ENCODE measurements around the gene ECHS1.
"Not testable (repeated sequence)": the region's sequence is repeated elsewhere in the genome, so short reads cannot be mapped to it uniquely, and the experiment has no call there.

Gene ECHS1

DNA sequence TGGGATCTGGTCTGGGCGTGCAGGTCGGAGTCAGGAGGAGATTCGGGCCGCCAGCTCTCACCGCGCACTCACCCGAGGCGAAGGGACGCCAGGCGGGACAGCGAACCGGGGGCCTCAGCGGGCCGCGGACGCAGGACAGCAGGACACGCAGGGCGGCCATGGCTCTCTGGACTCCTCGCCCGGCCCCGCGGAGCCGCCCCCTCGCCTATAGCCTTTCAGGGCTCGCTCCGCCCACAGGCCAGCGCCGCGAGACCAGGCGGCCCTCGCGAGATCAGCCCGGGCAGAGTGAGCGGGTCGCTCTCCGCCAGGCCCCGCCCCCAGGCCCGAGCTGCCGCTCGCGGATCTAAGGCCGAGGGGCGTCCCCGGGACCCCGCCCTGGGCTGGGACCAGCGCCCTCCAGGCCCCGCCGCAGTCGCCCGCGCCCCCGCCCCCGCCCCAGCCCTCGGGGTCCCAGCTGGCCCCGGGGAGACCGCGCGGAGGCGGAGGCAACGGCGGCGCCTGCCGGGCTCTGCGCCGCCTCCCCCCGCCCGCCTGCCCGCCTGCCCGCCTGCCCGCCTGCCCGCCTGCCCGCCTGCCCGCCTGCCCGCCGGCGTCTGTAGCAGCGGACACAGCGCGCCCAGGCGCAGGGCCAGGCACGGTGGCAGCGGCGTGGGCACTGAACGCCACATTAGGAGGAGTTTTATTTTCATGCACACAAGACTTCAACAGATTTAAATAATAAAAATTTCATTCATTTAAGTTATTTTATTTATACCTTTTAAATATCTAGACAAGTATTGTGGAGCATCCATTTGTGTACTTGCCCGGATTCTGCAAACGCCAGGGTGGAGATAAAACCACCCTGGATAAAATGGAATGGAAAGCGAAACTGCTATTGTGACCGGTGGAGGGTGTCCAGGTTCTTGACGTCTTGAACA is at the start of gene ECHS1:
TSS of gene ECHS1 (minus strand) at position 181 of the 917 bp plus-strand sequence. CDS start at position 160, 21 bp downstream.
- FAIRE-seq, result no peak

DNA sequence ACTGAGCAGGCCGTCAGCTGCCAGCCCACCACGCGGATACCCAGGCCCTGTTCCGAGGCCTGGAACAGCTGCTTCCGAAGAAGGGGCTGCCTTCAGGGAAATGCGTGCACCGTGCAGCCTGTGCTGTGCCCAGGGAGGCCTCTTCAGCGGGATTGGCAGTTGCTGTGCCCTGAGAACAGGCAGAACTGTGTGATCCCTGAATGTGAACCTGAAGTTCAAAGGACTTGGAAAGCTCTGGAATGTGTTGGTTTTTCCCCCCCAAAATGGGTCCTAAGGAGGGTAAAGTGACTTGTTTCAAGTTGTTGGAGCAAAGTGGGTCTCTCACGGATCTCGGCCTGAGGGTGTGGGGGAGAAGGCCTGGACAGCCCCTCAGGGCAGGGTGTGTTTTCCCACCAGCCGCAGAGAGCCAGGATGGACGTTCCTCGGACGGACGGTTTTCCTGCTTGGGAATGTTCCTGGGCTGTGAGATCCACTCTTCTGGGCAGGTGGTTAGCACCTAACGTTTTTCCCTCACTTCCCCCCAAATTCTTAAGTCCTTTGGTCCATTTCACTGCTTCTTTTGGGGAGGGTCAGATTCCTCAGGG is 49.2 kb upstream of the ECHS1 start:
- no peak for FAIRE-seq

DNA sequence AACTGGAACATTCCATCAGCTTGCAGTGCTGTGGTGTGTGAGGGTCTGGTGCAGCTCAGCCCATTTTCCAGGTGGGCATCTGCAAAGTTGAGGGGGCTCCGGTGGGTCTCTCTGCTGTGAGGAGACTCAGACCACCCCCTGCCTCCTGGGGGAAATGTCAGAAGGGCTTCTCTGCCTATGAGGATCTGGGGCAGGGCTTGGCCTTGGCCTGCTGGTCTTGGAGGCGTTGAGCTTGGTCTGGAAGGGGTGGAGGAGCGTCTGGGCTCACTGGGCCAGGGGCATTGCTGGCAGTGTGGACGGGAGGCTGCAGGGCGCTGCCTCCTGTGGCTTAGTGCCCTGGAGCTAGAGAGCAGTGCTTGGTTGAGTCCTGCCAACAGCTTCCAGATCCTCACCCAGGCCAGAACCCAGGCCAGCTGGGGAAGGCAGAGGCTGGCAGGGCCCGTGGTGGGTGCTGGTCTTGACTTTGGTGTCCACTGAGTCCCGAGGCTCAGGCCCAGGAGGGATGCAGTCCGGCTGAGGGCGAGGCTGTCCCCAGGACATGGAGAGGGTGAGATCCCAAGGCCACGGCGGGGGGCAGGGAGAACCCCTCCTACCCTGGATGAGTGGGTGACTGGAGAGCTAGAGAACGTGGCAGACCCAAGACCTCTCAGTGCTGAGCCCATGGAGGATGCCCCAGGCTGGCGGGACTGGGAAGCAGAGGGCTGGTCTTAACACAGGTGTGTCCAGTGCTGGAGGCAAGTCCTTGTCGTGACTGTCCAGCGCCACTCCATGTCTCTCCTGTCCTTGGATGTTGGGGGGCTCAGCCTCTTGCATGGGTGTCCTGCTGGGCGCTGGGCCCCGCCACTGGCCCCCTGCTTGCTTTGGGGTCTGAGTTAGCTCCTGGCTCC is 48.4 kb upstream of the ECHS1 start:
- no peak for FAIRE-seq

DNA sequence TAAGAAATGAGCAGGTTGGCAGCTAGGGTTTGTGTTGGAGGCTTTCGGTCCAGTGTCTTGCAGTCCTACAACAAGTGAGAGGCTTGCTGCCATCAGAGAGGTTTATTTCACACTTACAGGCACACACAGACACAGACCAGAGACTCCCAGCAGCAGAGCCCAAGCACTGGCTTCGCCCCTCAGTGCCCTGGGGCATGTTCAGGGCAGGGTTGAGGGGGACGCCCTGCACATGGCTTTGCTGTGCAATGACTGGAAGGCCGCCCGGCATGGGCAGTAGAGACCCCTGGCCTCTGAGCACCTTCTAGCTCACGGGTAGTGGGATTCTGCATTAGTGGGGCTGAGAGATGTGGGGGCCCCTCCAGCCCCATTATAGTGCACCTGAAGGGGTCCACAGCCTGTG is 47.4 kb upstream of the ECHS1 start:
- FAIRE-seq, result no peak

DNA sequence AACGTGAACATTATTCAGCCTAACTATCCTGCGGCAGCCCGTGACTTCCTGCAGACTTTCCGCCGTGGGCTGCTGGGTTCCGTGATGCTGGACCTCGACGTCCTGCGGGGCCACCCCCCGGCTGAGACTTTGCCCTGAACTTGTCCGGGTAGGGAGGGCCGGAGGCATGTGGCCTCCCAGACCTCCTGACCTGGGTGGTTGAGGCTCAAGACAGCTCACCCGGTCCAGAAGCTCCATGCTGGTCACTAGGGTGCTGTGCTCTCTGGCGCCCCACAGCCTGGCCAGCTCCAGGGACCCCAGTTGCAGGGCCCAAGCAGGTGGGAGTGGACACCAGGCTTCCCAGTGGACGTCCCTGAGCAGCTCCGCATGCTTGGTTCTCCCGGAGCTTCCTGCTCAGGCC is 46.9 kb upstream of the ECHS1 start:
- FAIRE-seq, result no peak

DNA sequence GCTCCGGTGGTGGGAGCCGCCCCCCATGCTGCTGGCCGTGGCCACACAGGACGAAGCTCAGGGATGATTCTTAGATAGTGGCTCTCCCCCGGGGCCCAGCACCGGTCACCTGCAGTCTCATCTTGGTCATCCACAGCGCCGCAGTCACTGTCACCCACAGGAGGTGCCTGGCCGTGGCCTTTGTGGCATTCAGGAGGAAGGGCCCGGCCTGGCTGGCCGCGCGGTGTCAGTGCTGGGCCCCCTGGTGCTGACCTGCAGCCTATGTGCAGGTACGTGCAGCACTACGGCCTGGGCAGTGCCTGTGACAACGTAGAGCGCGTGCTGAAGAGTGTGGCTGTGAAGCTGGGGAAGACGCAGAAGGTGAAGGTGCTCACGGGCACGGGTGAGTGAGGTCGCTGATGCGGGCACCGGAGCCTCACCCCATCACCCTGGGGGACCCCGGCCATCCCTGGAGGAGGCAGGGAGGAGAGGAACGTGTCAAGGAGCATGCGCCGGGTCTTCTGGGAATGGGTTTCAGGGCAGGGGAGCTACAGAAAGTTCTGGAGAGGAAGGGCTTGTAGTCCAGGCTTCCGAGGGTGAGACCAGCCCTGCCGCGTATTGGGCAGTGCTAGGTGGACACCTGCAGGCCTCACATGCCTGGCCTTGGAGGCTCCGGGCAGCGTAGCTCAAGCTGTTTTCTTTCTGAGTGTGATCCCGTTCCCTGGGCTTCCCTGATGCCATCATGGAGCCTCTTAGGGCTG is 46.2 kb upstream of the ECHS1 start:
- no peak for FAIRE-seq

DNA sequence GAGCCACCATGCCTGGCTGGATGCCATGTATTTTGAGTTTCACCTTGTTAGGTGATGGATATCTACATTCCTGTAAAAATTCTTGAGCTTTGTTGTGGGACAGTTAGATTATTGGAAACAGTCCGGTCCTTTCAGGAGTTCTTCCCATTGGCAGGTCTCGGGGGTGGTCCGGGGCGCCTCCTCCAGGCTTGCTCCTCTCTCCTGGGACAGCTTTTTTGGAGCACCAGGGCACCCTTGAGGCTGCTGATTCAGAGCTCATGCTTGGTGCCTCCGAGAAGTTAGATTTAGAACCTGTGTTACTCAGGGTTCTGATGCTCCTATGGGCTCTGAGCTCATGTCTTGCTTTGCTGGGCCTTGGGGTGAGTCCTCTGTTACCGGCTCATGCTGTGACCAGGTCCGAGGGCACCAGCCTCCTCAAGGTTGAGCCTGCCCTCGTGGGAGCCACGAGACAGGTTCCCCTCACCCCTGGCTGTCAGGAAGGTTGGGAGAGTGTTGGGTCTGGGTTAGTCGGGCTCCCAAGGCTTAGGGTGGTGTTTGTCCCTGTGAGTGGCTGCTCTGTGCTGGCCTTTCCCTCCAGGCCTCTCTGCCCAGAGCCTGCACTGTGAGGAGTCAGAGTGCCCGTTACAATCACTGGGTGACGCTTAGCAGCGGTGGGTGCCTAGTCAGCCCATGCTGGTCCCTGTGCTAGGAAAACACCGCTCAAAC is 45.3 kb upstream of the ECHS1 start:
- no peak for FAIRE-seq

DNA sequence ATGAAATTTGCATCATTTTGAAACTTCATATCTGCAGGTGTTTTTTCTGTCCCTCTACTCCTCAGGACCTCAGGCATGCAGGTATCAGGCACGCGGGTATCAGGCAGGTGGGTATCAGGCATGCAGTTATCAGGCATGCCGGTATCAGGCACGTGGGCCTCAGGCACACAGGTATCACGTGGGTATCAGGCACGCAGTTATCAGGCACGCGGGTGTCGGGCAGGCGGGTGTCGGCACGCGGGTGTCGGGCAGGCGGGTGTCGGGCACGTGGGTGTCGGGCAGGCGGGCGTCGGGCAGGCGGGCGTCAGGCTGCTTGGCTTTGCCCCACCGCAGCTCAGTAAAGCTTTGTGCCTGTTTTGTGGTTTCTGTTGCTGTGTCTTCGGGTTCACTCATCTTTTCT is 42.6 kb upstream of the ECHS1 start:
- FAIRE-seq, result no peak

DNA sequence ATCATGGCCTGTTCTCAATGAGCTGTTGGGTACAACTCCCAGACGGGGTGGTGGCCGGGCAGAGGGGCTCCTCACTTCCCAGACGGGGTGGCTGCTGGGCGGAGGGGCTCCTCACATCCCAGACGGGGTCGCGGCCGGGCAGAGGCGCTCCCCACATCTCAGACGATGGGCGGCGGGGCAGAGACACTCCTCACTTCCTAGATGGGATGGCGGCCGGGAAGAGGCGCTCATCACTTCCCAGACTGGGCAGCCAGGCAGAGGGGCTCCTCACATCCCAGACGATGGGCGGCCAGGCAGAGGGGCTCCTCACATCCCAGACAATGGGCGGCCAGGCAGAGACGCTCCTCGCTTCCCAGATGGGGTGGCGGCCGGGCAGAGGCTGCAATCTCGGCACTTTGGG is 41.2 kb upstream of the ECHS1 start:
- FAIRE-seq, result not testable (repeated sequence)

DNA sequence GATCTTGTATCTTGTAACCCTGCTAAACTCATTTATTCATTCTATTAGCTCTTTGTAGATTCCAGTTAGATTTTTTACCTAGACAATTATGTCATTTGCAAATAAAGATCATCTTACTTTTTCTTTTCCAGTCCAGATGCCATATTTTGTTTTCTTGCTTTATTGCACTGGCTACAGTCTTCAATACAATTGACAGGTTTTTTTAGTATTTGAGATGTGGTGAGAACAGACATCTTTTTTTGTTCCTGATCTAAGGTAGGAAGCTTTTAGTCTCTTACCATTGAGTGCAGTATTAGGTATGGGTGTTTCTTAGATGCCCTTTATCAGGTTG is 39.2 kb upstream of the ECHS1 start:
- no peak for FAIRE-seq

DNA sequence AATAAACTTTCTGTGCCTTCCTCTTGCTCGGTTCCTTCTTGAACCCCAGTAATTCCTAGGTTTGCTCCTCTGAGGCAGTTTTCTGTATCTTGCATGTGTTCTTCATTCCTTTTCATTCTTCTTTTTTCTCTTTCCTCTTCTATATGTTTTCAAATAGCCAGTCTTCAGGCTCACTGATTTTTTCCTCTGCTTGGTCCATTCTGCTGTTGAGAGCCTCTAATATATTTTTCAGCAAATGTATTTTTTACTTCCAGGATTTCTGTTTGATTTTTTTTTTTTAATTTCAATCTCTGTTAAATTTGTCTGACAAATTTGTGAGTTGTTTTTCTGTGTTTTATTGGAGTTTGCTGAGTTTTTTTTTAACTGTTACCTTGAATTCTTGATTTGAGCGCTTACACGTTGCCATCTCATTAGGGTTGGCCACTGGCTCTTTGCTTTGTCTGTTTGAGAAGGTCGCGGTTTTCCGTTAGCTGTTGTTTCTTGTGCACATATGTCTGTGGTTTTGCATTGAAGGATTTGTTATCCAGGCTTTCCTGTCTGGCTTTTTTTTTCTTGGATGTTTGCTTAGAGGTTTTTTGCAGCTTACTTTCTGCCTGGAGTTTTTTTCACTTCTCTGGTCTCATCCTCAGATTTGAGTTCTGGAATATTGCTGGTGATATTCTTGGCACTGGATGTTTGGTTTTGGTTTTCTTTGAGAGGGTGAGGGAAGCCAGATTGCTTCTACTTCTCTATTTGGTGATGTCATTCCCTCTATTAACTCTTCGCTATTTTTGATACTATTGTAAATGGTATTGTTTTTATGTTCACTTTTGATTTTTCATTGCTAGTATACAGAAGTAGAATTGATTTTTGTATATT is 38.6 kb upstream of the ECHS1 start:
- FAIRE-seq, result peak; percentile 38

DNA sequence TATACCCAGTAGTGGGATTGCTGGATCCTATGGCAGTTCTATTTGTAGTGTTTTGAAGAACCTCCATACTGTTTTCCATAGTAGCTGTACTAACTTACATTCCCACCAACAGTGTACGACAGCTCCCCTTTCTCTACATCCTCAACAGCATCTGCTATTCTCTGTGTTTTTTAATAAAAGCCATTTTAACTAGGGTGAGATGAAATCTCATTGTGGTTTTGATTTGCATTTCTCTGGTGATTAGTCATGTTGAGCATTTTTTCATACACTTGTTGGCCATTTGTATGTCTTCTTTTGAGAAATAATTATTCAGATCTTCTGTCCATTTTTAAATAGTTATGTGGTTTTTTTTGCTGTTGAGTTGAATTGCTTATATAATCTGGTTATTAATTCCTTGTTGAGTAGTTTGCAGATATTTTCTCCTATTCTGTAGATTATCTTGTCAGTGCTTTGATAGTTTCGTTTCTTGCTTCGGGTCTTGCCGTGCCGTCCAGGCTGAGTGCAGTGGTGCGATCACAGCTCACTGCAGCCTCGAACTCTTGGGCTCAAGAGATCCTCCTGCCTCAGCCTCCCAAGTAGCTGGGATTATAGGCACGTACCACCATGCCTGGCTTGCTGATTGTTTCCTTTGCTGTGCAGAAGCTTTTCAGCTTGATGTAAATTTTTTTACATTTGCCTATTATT is 32.8 kb upstream of the ECHS1 start:
- FAIRE-seq, result no peak

DNA sequence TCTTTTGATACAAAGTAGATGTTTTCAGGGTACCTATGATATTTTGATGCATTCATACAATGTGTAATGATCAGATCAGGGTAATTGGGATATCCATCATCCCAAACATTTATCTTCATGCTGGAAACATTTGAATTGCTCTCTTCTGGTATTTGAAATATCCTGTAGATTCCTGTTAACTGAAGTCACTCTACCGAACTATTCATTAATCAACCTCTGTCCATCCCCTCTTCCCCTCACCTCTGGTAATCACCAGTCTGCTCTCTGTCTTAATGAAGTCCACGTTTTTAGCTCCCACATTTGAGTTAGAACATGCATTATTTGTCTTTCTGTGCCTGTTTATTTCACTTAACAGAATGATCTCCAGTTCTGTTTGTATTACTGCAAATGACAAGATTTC is 32.1 kb upstream of the ECHS1 start:
- no peak for FAIRE-seq

DNA sequence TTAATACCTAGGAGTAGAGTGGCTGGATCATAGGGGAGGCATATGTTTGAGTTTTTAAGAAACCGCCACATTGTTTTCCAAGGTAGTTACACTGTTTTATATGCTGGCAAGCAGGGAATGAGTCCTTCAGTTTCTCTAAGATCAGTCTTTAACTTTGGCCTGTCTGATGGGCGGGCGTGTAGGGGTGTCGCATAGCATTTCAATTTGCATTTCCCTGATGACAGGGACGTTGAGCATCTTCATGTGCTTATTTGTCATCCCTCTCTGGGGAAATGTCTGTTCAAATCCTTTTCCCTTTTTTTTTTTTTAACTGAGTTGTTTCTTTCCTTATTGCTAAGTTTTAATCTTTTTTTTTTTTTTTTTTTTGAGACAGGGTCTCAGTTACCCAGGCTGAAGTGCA is 30.6 kb upstream of the ECHS1 start:
- no peak for FAIRE-seq

DNA sequence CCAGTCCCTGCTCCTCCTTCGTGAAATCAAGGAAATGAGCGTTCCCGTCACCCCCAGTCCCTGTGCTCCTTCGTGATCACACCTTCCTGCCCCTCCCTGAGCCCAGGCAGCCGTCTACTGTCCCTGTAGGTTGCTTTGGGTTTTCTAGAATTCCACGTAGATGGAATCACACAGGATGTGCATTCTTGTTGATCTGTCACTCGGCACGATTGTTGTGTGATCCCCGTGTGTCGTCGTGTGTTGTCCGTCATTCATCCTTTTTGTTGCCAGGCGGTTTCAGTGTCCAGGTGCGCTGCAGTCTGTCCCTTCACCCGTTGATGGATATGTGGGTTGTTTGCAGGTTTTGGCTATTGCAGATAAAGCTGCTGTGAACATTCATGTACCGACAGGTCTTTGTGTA is 30.2 kb upstream of the ECHS1 start:
- FAIRE-seq, result no peak

DNA sequence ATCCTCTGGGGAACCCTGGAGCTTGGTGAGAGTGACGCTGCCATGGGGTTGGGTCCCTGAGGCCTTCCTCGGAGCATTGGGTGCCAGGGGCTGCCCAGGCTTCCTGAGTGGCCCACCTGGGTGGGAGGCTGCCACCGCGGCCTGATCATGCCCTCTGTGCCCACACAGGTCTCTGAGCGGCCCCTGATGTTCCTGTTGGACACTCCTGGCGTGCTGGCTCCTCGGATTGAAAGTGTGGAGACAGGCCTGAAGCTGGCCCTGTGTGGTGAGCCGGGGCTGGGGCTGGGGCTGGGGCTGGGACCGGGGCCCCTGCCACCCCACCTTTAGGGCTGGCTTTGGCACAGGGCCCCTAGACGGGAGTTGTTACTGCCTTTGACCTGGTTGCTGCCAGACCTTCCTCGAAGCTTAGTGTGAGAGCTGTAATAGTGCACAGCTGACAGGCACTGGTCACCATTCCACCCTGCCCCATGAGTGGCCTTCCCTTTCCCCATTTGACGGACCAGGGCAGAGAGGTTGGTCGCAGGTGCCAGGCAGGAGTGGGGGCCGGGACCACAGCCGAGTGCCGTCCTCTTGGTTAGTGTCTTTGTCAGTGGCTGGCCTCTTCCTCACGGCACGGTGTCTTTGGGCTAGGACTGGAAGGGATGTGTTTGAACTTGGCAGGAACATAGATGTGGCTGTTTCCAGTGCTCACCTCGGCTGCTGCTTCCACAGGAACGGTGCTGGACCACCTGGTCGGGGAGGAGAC is 29.0 kb upstream of the ECHS1 start:
- FAIRE-seq, result no peak

DNA sequence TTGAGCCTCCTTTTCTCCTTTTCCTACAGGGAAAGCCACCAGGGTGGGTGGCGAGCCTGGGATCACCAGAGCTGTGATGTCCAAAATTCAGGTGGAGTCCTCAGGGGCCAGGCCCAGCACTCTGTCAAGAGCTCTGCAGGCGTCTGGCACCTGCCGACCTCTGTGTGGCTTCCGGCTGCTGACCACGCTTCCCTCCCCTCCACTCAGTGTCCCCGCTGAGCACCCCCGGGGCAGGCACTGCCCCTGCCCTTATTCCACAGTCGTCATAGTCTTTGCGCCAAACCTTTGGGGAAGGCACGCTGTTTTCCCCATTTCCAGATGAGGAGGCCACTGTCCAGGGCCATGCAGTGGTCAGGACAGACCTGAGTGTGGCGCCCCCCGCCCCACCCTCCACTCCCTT is 28.3 kb upstream of the ECHS1 start:
- no peak for FAIRE-seq

DNA sequence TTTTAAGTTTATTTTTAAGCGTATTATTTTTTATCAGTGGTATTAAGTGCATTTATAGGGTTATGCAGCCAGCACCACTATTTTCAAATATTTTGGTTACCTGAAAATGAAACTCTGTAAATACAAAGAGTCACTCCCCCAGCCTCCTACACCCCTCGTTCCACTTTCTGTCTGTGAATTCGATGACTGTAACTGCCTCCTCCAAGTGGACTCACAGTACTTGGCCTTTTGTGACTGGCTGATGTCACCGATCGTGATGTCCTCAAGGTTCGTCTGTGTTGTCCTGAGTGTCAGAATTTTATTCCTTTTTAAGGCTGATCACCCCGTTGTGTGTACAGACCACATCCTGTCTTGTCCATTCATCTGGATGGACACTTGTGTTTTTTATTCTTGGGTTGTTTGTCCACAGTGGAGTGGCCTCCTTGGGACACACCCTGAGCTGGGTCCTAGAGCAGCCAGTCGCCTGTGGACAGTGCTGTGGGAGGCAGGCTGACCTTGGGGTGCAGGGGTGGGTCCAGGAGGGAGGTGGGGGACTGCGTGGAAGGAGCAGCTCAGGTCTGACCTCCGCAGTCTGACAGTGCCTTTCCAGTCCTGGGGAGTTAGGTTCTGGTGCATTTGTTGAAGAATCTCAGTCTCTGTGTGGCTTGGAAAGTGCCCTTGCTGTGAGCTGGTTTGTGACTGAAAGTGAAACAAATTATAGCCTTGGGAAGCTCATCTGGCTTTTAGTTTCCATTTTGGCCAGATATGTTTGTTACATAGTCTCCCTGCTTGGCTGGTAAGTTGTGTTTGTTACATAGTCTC is 27.7 kb upstream of the ECHS1 start:
- FAIRE-seq, result no peak

DNA sequence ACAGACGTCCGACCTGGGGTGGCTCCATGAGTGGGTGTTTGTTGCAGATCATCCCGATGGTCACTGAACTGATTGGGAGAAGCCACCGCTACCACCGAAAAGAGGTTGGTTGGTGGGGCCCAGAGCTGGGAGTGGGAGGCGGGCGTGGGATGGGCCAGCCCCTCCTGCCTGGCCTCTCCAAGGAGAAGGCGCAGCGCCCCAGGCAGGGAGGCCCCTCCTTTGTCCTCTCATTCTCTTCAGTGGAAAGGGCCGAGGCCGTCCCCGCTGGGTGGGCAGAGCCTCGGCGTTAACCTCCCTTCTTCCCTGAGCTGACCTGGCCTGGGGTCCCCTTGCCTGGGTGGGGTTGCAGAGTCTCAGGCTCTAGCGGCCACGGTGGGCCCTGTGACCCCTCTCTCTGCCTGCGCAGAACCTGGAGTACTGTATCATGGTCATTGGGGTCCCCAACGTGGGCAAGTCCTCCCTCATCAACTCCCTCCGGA is 26.0 kb upstream of the ECHS1 start:
- FAIRE-seq, result no peak
